Epithelial cell of esophagus (primary cell): Measurements from ENCODE around the gene DAGLB.
"Not testable (repeated sequence)": the region's sequence is repeated elsewhere in the genome, so short reads cannot be mapped to it uniquely, and the experiment has no call there.

ENCODE experiments used
- DNase-seq: peaks from one replicate; pipeline ENCODE4 v3.0.0; 2010; ENCODE audit warnings: low read depth
- H3K4me3 ChIP-seq: 2 replicates; pipeline ENCODE4 v1.5.1; 2011; ENCODE audit warnings: mild to moderate bottlenecking, low read length, control low read depth
- CTCF ChIP-seq: IDR thresholded peaks from 2 replicates; pipeline ENCODE4 v1.5.1; 2011; ENCODE audit warnings: low read depth, mild to moderate bottlenecking, low read length, control low read depth, inconsistent platforms; ENCODE audit not compliant: insufficient read depth; ENCODE audit errors: missing control alignments

DAGLB gene

GRCh38 chr7:6479067-6479466, 31.3 kb upstream of the DAGLB start:
- no peak for TF ChIP-seq CTCF
- H3K4me3 ChIP-seq: no peak overlapping the region
- DNase-seq: no peak

- H3K4me3 ChIP-seq: no peak overlapping the region
- TF ChIP-seq CTCF: no peak
- DNase-seq: no peak
Measured at GRCh38 chr7:6478186-6478585, 30.4 kb upstream of the DAGLB start.

GRCh38 chr7:6477318-6477660, 29.5 kb upstream of the DAGLB start:
- no peak for DNase-seq
- H3K4me3 ChIP-seq: no peak overlapping the region
- no peak for TF ChIP-seq CTCF

- no peak overlapping the region for H3K4me3 ChIP-seq
- no peak for DNase-seq
- TF ChIP-seq CTCF: no peak
Measured at GRCh38 chr7:6476596-6477317, 29.0 kb upstream of the DAGLB start.

- DNase-seq: no peak
- no peak for TF ChIP-seq CTCF
- H3K4me3 ChIP-seq: no peak overlapping the region
Measured at GRCh38 chr7:6475433-6476186, 27.9 kb upstream of the DAGLB start.

- no peak for DNase-seq
- no peak for TF ChIP-seq CTCF
- H3K4me3 ChIP-seq: no peak overlapping the region
Measured at GRCh38 chr7:6465862-6466261, 18.1 kb upstream of the DAGLB start.

- H3K4me3 ChIP-seq, DNase-seq: not testable (repeated sequence)
Measured at GRCh38 chr7:6463609-6464008, 15.9 kb upstream of the DAGLB start.
